PC-3 (cell line): ENCODE measurements around the gene CEACAM4.

Source experiments
- EZH2 ChIP-seq: fragments of 300-600 bp; sonication (generic); IDR thresholded peaks from one replicate; pipeline ENCODE4 v1.6.1; 2017; ENCODE audit warnings: antibody characterized with exemption, mild to moderate bottlenecking, low read length; ENCODE audit not compliant: unreplicated experiment
- EZH2phosphoT487 ChIP-seq: fragments of 300-600 bp; sonication (generic); IDR thresholded peaks from 2 replicates; pipeline ENCODE4 v1.6.1; 2018; ENCODE audit warnings: mild to moderate bottlenecking, antibody characterized with exemption, low read length, borderline replicate concordance
- TF ChIP-seq, protein P1 (sequence below): fragments of 300-600 bp; sonication (generic); conservative IDR thresholded peaks from 2 replicates; pipeline ENCODE4 v1.5.1; 2017; ENCODE audit warnings: antibody characterized with exemption, low read depth, mild to moderate bottlenecking, low read length

DNA sequence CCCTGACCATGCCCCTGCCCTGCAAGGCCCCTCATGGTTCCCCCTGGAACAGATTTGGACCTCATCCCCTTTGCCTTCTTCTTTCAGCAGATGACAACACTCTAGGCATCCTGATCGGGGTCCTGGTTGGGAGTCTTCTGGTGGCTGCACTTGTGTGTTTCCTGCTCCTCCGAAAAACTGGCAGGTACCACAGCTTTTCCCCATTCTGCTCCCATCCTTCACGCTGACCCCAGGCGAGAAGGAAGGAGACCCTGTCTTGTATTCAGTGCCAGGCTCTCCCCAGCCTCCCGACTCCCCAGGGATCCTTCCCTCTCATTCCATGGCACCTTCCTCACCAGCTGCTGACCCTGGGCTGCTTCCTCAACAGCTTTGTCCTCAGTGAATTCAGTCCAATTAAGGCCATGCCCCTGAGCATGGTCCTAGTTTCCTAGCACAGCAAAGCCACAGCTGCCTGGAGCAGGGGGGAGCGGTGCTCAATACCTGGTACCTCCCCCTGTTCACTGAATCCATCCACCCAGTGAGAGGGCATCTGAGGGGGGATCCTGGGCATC lies 42.5 kb downstream of the CEACAM4 start:
- TF ChIP-seq, protein P1, sequence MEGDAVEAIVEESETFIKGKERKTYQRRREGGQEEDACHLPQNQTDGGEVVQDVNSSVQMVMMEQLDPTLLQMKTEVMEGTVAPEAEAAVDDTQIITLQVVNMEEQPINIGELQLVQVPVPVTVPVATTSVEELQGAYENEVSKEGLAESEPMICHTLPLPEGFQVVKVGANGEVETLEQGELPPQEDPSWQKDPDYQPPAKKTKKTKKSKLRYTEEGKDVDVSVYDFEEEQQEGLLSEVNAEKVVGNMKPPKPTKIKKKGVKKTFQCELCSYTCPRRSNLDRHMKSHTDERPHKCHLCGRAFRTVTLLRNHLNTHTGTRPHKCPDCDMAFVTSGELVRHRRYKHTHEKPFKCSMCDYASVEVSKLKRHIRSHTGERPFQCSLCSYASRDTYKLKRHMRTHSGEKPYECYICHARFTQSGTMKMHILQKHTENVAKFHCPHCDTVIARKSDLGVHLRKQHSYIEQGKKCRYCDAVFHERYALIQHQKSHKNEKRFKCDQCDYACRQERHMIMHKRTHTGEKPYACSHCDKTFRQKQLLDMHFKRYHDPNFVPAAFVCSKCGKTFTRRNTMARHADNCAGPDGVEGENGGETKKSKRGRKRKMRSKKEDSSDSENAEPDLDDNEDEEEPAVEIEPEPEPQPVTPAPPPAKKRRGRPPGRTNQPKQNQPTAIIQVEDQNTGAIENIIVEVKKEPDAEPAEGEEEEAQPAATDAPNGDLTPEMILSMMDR: no peak
- no peak for TF ChIP-seq EZH2phosphoT487
- TF ChIP-seq EZH2: no peak
